Adrenal gland (tissue), 12 donors: ENCODE results near the gene F12. TPM values are rescaled to one million over a fixed set of nuclear protein-coding genes. Genes with fewer than 3 reads are reported as not detected.
A peak's percentile ranks its signal among the peaks of the same experiment; 100 is the strongest.

Source experiments
- DNase-seq, 7 donors: peaks; one replicate each; pipeline ENCODE4 v3.0.0-alpha.2; 2019 to 2020
- H3K27ac ChIP-seq, 5 donors: fragments of 200-600 bp; sonication (generic) in 4 of 5; 1 replicate in 3 of 5; 2 replicates in 2 of 5; pipeline versions ENCODE4 v1.5.1 to v1.8.0; 2016 to 2020; ENCODE audit warnings: mild to moderate bottlenecking in 1 of 5
- H3K27me3 ChIP-seq: fragments of 200-600 bp; 2 replicates; pipeline ENCODE4 v1.8.0; 2021
- H3K36me3 ChIP-seq, 2 donors: fragments of 200-600 bp; replicated peaks in 1 of 2; 1 replicate in 1 of 2; 2 replicates in 1 of 2; pipeline versions ENCODE4 v1.5.1 to v1.8.0; 2018 to 2022
- H3K4me1 ChIP-seq, 2 donors: fragments of 200-600 bp; replicated peaks in 1 of 2; 1 replicate in 1 of 2; 2 replicates in 1 of 2; pipeline versions ENCODE4 v1.5.1 to v1.8.0; 2018 to 2021
- H3K4me3 ChIP-seq, 4 donors: fragments of 200-600 bp; sonication (generic) in 3 of 4; one replicate each; pipeline ENCODE4 v1.5.1; 2016 to 2018
- H3K9me3 ChIP-seq, 3 donors: fragments of 200-600 bp; sonication (generic) in 1 of 3; replicated peaks in 1 of 3; 1 replicate in 2 of 3; 2 replicates in 1 of 3; pipeline versions ENCODE4 v1.5.1 to v1.8.0; 2016 to 2021
- CTCF ChIP-seq, 6 experiments: fragments of 450-650 bp in 4 of 6; fragments of 200-600 bp in 2 of 6; sonication (generic) in 1 of 6; IDR thresholded peaks; 1 replicate in 5 of 6; 2 replicates in 1 of 6; pipeline versions ENCODE4 v1.5.1 to v1.8.0; 2016 to 2021; ENCODE audit warnings: antibody characterized with exemption in 6 of 6, mild to moderate bottlenecking in 2 of 6, moderate library complexity in 1 of 6
- POLR2A ChIP-seq, 2 donors: fragments of 450-650 bp; IDR thresholded peaks; one replicate each; pipeline ENCODE4 v1.6.1; 2017; ENCODE audit warnings: antibody characterized with exemption in 2 of 2, mild to moderate bottlenecking in 2 of 2, moderate library complexity in 1 of 2
- WGBS, 4 donors: extraction: QIAGEN DNeasy Blood & Tissue Kit in 2 of 4; methylation state at CpG; one replicate each; pipeline versions ENCODE4 v1.1.5 to v1.1.7; 2013 to 2017; 5-methylcytosine and 5-hydroxymethylcytosine counted together
- intact Hi-C, 2 donors: fragments of 100-400 bp; cut with DNase I; formaldehyde crosslinking; loops; one replicate each; pipeline versions ENCODE4 v1.14.1 to v1.15.0; 2022 to 2023
- polyA plus RNA-seq, 3 donors: library from polyadenylated mRNA; stranded (reverse); fragments of 200-250 nt in 2 of 3; fragments of 350-450 nt in 1 of 3; fragmentation: Illumina TruSeq in 1 of 3; extraction: RNeasy Lipid Tissue Mini Kit (QIAGEN cat#74804) in 1 of 3; gene quantifications; one replicate each; pipeline ENCODE4 v1.2.3, GENCODE V29; 2013 to 2014
- total RNA-seq, 9 donors: library from RNA; depleted of rRNA in 4 of 9; stranded (reverse); fragments of >200 nt in 4 of 9; fragments of 120-200 nt in 1 of 9; fragmentation: NEBNext Ultra II Directional in 1 of 9; extraction: Animal tissue kit (Norgen Biotek cat#: 25700) in 1 of 9; gene quantifications; one replicate each; pipeline versions ENCODE4 v1.1.0 to v1.2.4, GENCODE V29; 2013 to 2023
- donor health status: healthy with polysubstance abuse.
- donor health status: Bipolar disorder and iron deficiency.
- donor health status: DM: yes; HTN: yes; CAD: no.
- donor health status: DM: no; HTN: no; CAD: no.
- donor health status: DM: no; HTN: no; CAD: no.
- donor health status: DM: yes; HTN: yes; CAD: no.

The F12 gene
- total and polyA plus RNA-seq, 12 donors, result 0.11 to 0.80 (median 0.36) TPM; not detected in 3

- DNase-seq, result no peak
- WGBS, 4 donors, result 77 to 84% (median 78%) methylated on average over 3 of the region's 3 CpGs
- no peak overlapping the region for H3K4me3 ChIP-seq
- H3K36me3 ChIP-seq, result no peaks in the 10 kb centered on the region
- no peak for TF ChIP-seq POLR2A (IDR thresholded peaks at IDR 0.05)
- TF ChIP-seq CTCF (IDR thresholded peaks at IDR 0.05), result no peak
- H3K27me3 ChIP-seq, result no peaks in the 10 kb centered on the region
- H3K4me1 ChIP-seq, result peaks cover 13% of the 10 kb centered on the region in 2 donors
- H3K27ac ChIP-seq, result no peak overlapping the region
- no peaks in the 10 kb centered on the region for H3K9me3 ChIP-seq
- intact Hi-C loops, result no loop called here
These were observed 49.5 kb downstream of the F12 start for GRCh38 chr5:177359860-177360259.

DNA sequence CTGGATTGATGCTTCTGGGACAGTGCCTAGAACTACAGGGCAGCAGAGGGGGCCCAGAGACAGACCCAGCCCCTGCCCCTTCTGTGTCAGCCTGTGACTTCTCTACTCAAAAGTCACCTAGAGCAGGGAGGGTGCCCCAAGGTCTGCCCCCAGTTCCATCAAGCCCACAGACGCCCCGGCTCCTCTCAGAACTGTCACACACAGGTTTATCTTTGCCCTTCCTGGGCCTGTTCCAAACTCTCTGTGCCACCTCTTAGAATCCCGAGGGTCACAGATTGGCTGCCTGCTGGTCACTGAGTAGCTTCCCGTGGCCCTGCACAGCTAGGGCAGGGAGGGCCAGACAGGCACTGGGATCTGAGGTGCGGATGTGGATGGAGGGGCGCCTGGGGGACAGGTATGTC, 49.9 kb downstream of the F12 start:
- Histone ChIP-seq H3K4me1 (peaks cover 13% of the 10 kb centered on the region in 2 donors), H3K9me3 (no peaks in the 10 kb centered on the region), H3K36me3 (no peaks in the 10 kb centered on the region), H3K27me3 (no peaks in the 10 kb centered on the region), H3K27ac (no peak overlapping the region), H3K4me3 (no peak overlapping the region)
- TF ChIP-seq POLR2A (IDR thresholded peaks at IDR 0.05), result no peak
- TF ChIP-seq CTCF (IDR thresholded peaks at IDR 0.05), result no peak
- WGBS, 4 donors, result 72 to 82% (median 76%) methylated on average over 5 to 6 of the region's 6 CpGs
- intact Hi-C loops, result no loop called here
- DNase-seq, result no peak

GRCh38 chr5:177358370-177358819, 51.0 kb downstream of the F12 start:
- H3K4me1 ChIP-seq, result peaks cover 9% of the 10 kb centered on the region in 2 donors
- no peak for TF ChIP-seq POLR2A (IDR thresholded peaks at IDR 0.05)
- no peak for TF ChIP-seq CTCF (IDR thresholded peaks at IDR 0.05)
- DNase-seq, result no peak
- no peaks in the 10 kb centered on the region for H3K9me3 ChIP-seq
- peak overlapping the region in 1 of 4 donors; percentile 40 for H3K4me3 ChIP-seq
- intact Hi-C loops, result no loop called here
- no peaks in the 10 kb centered on the region for H3K27me3 ChIP-seq
- no peaks in the 10 kb centered on the region for H3K36me3 ChIP-seq
- H3K27ac ChIP-seq, result no peak overlapping the region
- WGBS, 4 donors, result 10 to 22% (median 20%) methylated on average over 1 to 5 of the region's 5 CpGs

GRCh38 chr5:177357459-177358351, 51.7 kb downstream of the F12 start, which contains the start of gene RGS14:
Gene RGS14 (plus strand): TSS chr5:177357924. CDS start chr5:177358025, 101 bp downstream.
- Histone ChIP-seq H3K27me3 (no peaks in the 10 kb centered on the region), H3K27ac (no peak within 1 kb of the TSS), H3K4me1 (peaks cover 2 to 3% of the 10 kb centered on the region in 2 donors), H3K36me3 (no peaks in the 10 kb centered on the region), H3K9me3 (no peaks in the 10 kb centered on the region), H3K4me3 (peak within 1 kb of the TSS in 1 of 4 donors; percentile 40)
- 37 to 65% (median 46%) methylated on average over 22 to 37 of the region's 37 CpGs for WGBS, 4 donors
- TF ChIP-seq POLR2A (IDR thresholded peaks at IDR 0.05) (no peak), CTCF (IDR thresholded peaks at IDR 0.05) (no peak)
- DNase-seq, result peak in 1 of 7 donors; percentile 20
- intact Hi-C loops, result no loop called here
